Endothelial cell of umbilical vein (primary cell): ENCODE data around the gene ITM2B. TPM values are rescaled to one million over a fixed set of nuclear protein-coding genes. Genes with fewer than 3 reads are reported as not detected.

Experiments
- BruUV-seq: library from RNA; stranded (reverse); fragments of 400-500 nt; replicated peaks from 2 replicates; lab custom pipeline; 2021; lab: Mats Ljungman, UMichigan
- CTCF ChIA-PET: fragments of 300-600, 350-600 bp; sonication (Branson Sonifier 250); formaldehyde crosslinking; loops from one replicate; lab custom pipeline; 2021; ENCODE audit warnings: antibody characterized with exemption, inconsistent platforms; lab: Charles Lee
- POLR2A ChIA-PET: fragments of 300-600, 350-600 bp; sonication (Branson Sonifier 250); formaldehyde crosslinking; loops from one replicate; lab custom pipeline; 2021; ENCODE audit warnings: antibody characterized with exemption, inconsistent platforms; lab: Charles Lee
- DNase-seq: peaks from one replicate; pipeline ENCODE4 v3.0.0-alpha.2; 2011; ENCODE audit warnings: low read depth, low spot score
- FAIRE-seq: peaks from 2 replicates; lab custom pipeline; 2011; peaks lifted over from hg19 to GRCh38; lab: Jason Lieb, UNC
- H2AFZ ChIP-seq: 2 replicates; pipeline ENCODE4 v1.6.0; 2012; ENCODE audit warnings: low read depth, low read length, control low read depth, inconsistent platforms
- H3K27ac ChIP-seq: 2 replicates; pipeline ENCODE4 v1.5.1; 2011; ENCODE audit warnings: low read depth, mild to moderate bottlenecking, control low read depth, low read length, moderate library complexity; ENCODE audit not compliant: insufficient read depth
- H3K27me3 ChIP-seq, 2 experiments: 2 replicates each; pipeline versions ENCODE4 v1.6.0 to v1.6.1; 2011; ENCODE audit warnings: low read length in 2 of 2, mixed read lengths in 1 of 2; ENCODE audit not compliant: control insufficient read depth in 2 of 2, insufficient read depth in 2 of 2
- H3K36me3 ChIP-seq, 2 experiments: 2 replicates in 1 of 2; 3 replicates in 1 of 2; pipeline ENCODE4 v1.5.1; 2011; ENCODE audit warnings: low read length in 2 of 2, mild to moderate bottlenecking in 1 of 2, moderate library complexity in 1 of 2; ENCODE audit not compliant: control insufficient read depth in 2 of 2, insufficient read depth in 2 of 2; ENCODE audit errors: extremely low read depth in 1 of 2
- H3K4me1 ChIP-seq: 3 replicates; pipeline ENCODE4 v1.5.1; 2011; ENCODE audit warnings: mild to moderate bottlenecking, low read length; ENCODE audit not compliant: control insufficient read depth, insufficient read depth; ENCODE audit errors: extremely low read depth
- H3K4me2 ChIP-seq: 2 replicates; pipeline ENCODE4 v1.6.1; 2011; ENCODE audit warnings: low read length, control low read depth, mixed read lengths; ENCODE audit not compliant: insufficient read depth
- H3K4me3 ChIP-seq, 3 experiments: fragments of 200-600 bp in 1 of 3; sonication (generic), shearing (Covaris generic) in 1 of 3; replicated peaks in 1 of 3; 2 replicates each; pipeline ENCODE4 v1.5.1; 2011 to 2016; ENCODE audit warnings: control low read depth in 3 of 3, low read length in 3 of 3, mild to moderate bottlenecking in 2 of 3, inconsistent platforms in 1 of 3, low read depth in 1 of 3, moderate library complexity in 1 of 3; ENCODE audit not compliant: insufficient read depth in 1 of 3
- H3K79me2 ChIP-seq: 2 replicates; pipeline ENCODE4 v1.6.0; 2012; ENCODE audit warnings: low read length, inconsistent platforms; ENCODE audit not compliant: control insufficient read depth, insufficient read depth
- H3K9ac ChIP-seq: replicated peaks from 2 replicates; pipeline ENCODE3; 2011; ENCODE audit warnings: low read length, control low read depth; ENCODE audit not compliant: insufficient read depth; ENCODE audit errors: extremely low read depth
- H3K9me1 ChIP-seq: replicated peaks from 3 replicates; pipeline ENCODE4 v1.6.0; 2011; ENCODE audit warnings: mild to moderate bottlenecking, low read length; ENCODE audit not compliant: control insufficient read depth, insufficient read depth; ENCODE audit errors: extremely low read depth
- H3K9me3 ChIP-seq: replicated peaks from 2 replicates; pipeline ENCODE4 v1.5.1; 2012; ENCODE audit warnings: low read length, inconsistent platforms; ENCODE audit not compliant: control insufficient read depth, insufficient read depth
- H4K20me1 ChIP-seq: replicated peaks from 2 replicates; pipeline ENCODE3; 2011; ENCODE audit warnings: mild to moderate bottlenecking, low read length; ENCODE audit not compliant: control insufficient read depth, insufficient read depth; ENCODE audit errors: extremely low read depth
- EZH2 ChIP-seq: IDR thresholded peaks from 2 replicates; pipeline ENCODE4 v1.6.1; 2012; ENCODE audit warnings: borderline replicate concordance, low read depth, mild to moderate bottlenecking, moderate library complexity, low read length, inconsistent platforms; ENCODE audit not compliant: severe bottlenecking
- FOS ChIP-seq: IDR thresholded peaks from 2 replicates; pipeline ENCODE4 v1.6.1; 2011; ENCODE audit warnings: mild to moderate bottlenecking, low read length, moderate library complexity, borderline replicate concordance; ENCODE audit not compliant: insufficient read depth
- GATA2 ChIP-seq: IDR thresholded peaks from 2 replicates; pipeline ENCODE4 v1.7.0; 2011; ENCODE audit warnings: low read depth, mild to moderate bottlenecking, moderate library complexity, mixed read lengths, low read length; ENCODE audit not compliant: insufficient read length, insufficient read depth
- JUN ChIP-seq: IDR thresholded peaks from 2 replicates; pipeline ENCODE4 v1.6.1; 2011; ENCODE audit warnings: borderline replicate concordance, low read depth; ENCODE audit not compliant: insufficient read length, insufficient read depth
- MYC ChIP-seq: IDR thresholded peaks from one replicate; pipeline ENCODE4 v1.6.1; 2011; ENCODE audit warnings: mild to moderate bottlenecking, low read depth, low read length
- POLR2A ChIP-seq: IDR thresholded peaks from 2 replicates; pipeline ENCODE4 v1.6.1; 2012; ENCODE audit warnings: low read depth, mild to moderate bottlenecking, control low read depth, low read length
- POLR2AphosphoS5 ChIP-seq: IDR thresholded peaks from 2 replicates; pipeline ENCODE4 v1.6.1; 2012; ENCODE audit warnings: low read depth, mild to moderate bottlenecking, control low read depth, low read length, moderate library complexity; ENCODE audit not compliant: insufficient read depth
- dilution Hi-C: fragments of 300-500 bp; cut with MboI; formaldehyde crosslinking; loops from one replicate; pipeline ENCODE4 v1.15.0; 2019; ENCODE audit warnings: low sequenced_read_pairs; ENCODE audit not compliant: extremely low pct_ligation_motif_present
- intact Hi-C: fragments of 100-400 bp; cut with micrococcal nuclease; formaldehyde crosslinking; loops from one replicate; pipeline ENCODE4 v1.10.0; 2022
- polyA plus RNA-seq, 4 experiments: library from polyadenylated mRNA; depleted of rRNA in 3 of 4; stranded (reverse) in 3 of 4; unstranded in 1 of 4; fragments of >200 nt; gene quantifications; 2 replicates each; pipeline versions ENCODE4 v1.2.1 to v1.2.3, GENCODE V29; 2011 to 2012; ENCODE audit warnings: missing spikeins in 1 of 4
- total RNA-seq: library from RNA; stranded (reverse); gene quantifications from 2 replicates; pipeline ENCODE4 v1.2.3, GENCODE V29; 2021
- TF ChIP-seq, protein P1 (sequence below), 2 donors: IDR thresholded peaks; 1 replicate in 1 of 2; 2 replicates in 1 of 2; pipeline ENCODE4 v1.5.1; 2011; ENCODE audit warnings: low read length in 2 of 2, mild to moderate bottlenecking in 2 of 2, moderate library complexity in 2 of 2, control low read depth in 1 of 2, inconsistent platforms in 1 of 2, low read depth in 1 of 2; ENCODE audit not compliant: insufficient read depth in 1 of 2; ENCODE audit errors: extremely low read depth in 1 of 2
- TF ChIP-seq, protein P2 (sequence below): IDR thresholded peaks from 2 replicates; pipeline ENCODE4 v1.6.1; 2011; ENCODE audit not compliant: insufficient read depth, insufficient read length

Gene ITM2B
- total and polyA plus RNA-seq, 2 donors (not counting 3 experiments of a cell fraction or from before 2014, with no cell fraction given), result 150 to 271 TPM

DNA sequence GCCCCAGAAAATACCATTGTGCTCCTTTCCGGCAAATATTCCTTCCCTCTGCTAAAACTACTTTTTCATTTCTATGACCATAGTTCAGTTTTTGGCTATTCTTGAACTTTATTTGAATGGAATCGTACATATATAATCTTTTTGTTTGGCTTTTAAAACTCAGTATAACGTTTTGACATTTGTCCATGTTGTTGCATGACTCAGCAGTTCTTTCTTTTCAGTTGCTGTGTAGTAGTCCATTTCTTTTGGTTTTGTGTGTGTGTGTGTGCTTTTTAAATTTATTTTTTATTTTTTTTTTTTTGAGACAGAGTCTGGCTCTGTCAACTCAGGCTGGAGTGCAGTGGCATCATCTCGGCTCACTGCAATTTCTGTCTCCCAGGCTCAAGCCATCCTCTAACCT is 35.0 kb downstream of the ITM2B start:
- H3K36me3 ChIP-seq, result peaks cover 0 to 9% of the 10 kb centered on the region in 2 experiments
- TF ChIP-seq GATA2 (no peak), EZH2 (no peak), FOS (no peak), POLR2AphosphoS5 (no peak), JUN (no peak), MYC (no peak), POLR2A (no peak)
- TF ChIP-seq, protein P1, sequence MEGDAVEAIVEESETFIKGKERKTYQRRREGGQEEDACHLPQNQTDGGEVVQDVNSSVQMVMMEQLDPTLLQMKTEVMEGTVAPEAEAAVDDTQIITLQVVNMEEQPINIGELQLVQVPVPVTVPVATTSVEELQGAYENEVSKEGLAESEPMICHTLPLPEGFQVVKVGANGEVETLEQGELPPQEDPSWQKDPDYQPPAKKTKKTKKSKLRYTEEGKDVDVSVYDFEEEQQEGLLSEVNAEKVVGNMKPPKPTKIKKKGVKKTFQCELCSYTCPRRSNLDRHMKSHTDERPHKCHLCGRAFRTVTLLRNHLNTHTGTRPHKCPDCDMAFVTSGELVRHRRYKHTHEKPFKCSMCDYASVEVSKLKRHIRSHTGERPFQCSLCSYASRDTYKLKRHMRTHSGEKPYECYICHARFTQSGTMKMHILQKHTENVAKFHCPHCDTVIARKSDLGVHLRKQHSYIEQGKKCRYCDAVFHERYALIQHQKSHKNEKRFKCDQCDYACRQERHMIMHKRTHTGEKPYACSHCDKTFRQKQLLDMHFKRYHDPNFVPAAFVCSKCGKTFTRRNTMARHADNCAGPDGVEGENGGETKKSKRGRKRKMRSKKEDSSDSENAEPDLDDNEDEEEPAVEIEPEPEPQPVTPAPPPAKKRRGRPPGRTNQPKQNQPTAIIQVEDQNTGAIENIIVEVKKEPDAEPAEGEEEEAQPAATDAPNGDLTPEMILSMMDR (IDR thresholded peaks at IDR 0.05; ENCODE audit: extremely low read depth in 1 of 2, insufficient read depth in 1 of 2, low read depth in 1 of 2, low read length in 2 of 2), result no peak
- TF ChIP-seq, protein P2, sequence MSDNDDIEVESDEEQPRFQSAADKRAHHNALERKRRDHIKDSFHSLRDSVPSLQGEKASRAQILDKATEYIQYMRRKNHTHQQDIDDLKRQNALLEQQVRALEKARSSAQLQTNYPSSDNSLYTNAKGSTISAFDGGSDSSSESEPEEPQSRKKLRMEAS, result no peak
- H3K4me1 ChIP-seq, result no peaks in the 10 kb centered on the region
- H3K4me2 ChIP-seq, result no peak overlapping the region
- H3K27ac ChIP-seq, result no peak overlapping the region
- H3K79me2 ChIP-seq, result no peaks in the 10 kb centered on the region
- intact Hi-C loops (no loop called here), dilution Hi-C loops (no loop called here)
- H3K9me1 ChIP-seq, result no peaks in the 10 kb centered on the region
- H3K27me3 ChIP-seq, result no peaks in the 10 kb centered on the region
- no peaks in the 10 kb centered on the region for H3K9me3 ChIP-seq
- CTCF ChIA-PET, result no interaction called here
- no peaks in the 10 kb centered on the region for H4K20me1 ChIP-seq
- H2AFZ ChIP-seq, result no peak overlapping the region
- no peak for FAIRE-seq
- H3K9ac ChIP-seq, result no peak overlapping the region
- no peak overlapping the region for H3K4me3 ChIP-seq
- POLR2A ChIA-PET, result no interaction called here
- BruUV-seq, result no TSS peak
- no peak for DNase-seq
